Smooth muscle cell (in vitro differentiated cells): ENCODE results near the gene ENPP6. TPM values are rescaled to one million over a fixed set of nuclear protein-coding genes. Genes with fewer than 3 reads are reported as not detected.

Source experiments
- DNase-seq: peaks from one replicate; lab custom pipeline; 2025; ENCODE audit not compliant: unreplicated experiment; lab: John Stamatoyannopoulos, UW
- H2AFZ ChIP-seq: fragments of 200-600 bp; sonication (generic); 2 replicates; pipeline ENCODE4 v1.6.0; 2016; ENCODE audit warnings: antibody characterized with exemption, low read depth, mild to moderate bottlenecking
- H3F3A ChIP-seq: fragments of 200-600 bp; sonication (generic); 2 replicates; pipeline ENCODE4 v1.6.0; 2017; ENCODE audit warnings: antibody characterized with exemption, low read depth
- H3K27ac ChIP-seq: fragments of 200-600 bp; sonication (generic); 2 replicates; pipeline ENCODE4 v1.5.1; 2016; ENCODE audit warnings: low read depth, mild to moderate bottlenecking
- H3K27me3 ChIP-seq: fragments of 200-600 bp; sonication (generic); 2 replicates; pipeline ENCODE4 v1.6.1; 2016; ENCODE audit warnings: low read depth, mild to moderate bottlenecking
- H3K36me3 ChIP-seq: fragments of 200-600 bp; sonication (generic); 2 replicates; pipeline ENCODE4 v1.5.1; 2016; ENCODE audit warnings: low read depth
- H3K4me1 ChIP-seq: fragments of 200-600 bp; sonication (generic); 2 replicates; pipeline ENCODE4 v1.5.1; 2016; ENCODE audit warnings: low read depth
- H3K4me2 ChIP-seq: fragments of 200-600 bp; sonication (generic); 2 replicates; pipeline ENCODE4 v1.6.0; 2016; ENCODE audit warnings: mild to moderate bottlenecking
- H3K4me3 ChIP-seq: fragments of 200-600 bp; sonication (generic); 2 replicates; pipeline ENCODE4 v1.5.1; 2016; ENCODE audit warnings: mild to moderate bottlenecking
- H3K79me2 ChIP-seq: fragments of 200-600 bp; sonication (generic); 2 replicates; pipeline ENCODE4 v1.6.0; 2016; ENCODE audit warnings: low read depth, mild to moderate bottlenecking
- H3K9ac ChIP-seq: fragments of 200-600 bp; sonication (generic); 2 replicates; pipeline ENCODE4 v1.6.0; 2016; ENCODE audit warnings: low read depth
- H3K9me3 ChIP-seq: fragments of 200-600 bp; sonication (generic); replicated peaks from 2 replicates; pipeline ENCODE4 v1.5.1; 2016; ENCODE audit warnings: low read depth
- H4K20me1 ChIP-seq: fragments of 200-600 bp; sonication (generic); 2 replicates; pipeline ENCODE4 v1.6.0; 2016; ENCODE audit warnings: low read depth
- CTCF ChIP-seq: fragments of 200-600 bp; sonication (generic); IDR thresholded peaks from 2 replicates; pipeline ENCODE4 v1.5.1; 2017; ENCODE audit warnings: borderline replicate concordance, mild to moderate bottlenecking, antibody characterized with exemption; ENCODE audit not compliant: insufficient read depth, poor library complexity, severe bottlenecking
- WGBS: methylation state at CpG from one replicate; pipeline ENCODE4 v1.1.7; 2016; ENCODE audit warnings: low lambda C conversion rate; 5-methylcytosine and 5-hydroxymethylcytosine counted together
- polyA plus RNA-seq: library from polyadenylated mRNA; unstranded; fragments of >200 nt; fragmentation: Nextera tagmentation; extraction: Ambion mirVana; gene quantifications from 2 replicates; pipeline ENCODE4 v1.2.1, GENCODE V29; 2016
- total RNA-seq: library from RNA; depleted of rRNA; stranded (reverse); fragments of >200 nt; gene quantifications from 2 replicates; pipeline ENCODE4 v1.2.3, GENCODE V29; 2014

ENPP6 gene
- total and polyA plus RNA-seq, 2 experiments from 2014 or later, result not detected

DNA sequence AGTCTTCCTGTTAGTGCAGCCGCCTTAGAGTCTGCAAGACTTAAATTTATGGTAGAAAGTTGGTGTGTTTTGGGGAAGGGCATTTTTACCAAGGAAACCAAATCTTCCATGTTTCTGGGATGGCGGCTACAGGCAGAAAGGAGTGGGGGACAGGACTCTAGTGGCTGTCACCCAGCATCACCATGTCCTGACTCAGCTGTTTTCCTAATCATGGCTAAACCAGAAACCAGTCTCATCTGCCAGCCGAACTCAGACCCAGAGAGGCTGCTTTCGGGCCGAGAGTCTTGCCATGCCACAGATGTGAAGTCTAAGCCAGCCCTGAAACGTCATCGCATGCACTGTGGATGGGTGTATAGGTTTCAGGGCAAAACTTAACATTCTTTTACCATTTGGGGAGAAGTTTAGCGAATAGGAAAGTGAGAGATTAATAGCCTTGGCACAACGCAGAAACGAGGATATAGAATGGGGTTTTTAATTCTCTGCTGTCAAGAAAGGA, 109.6 kb downstream of the ENPP6 start:
- Histone ChIP-seq H3K9me3 (no peaks in the 10 kb centered on the region), H3K4me1 (peaks cover 7% of the 10 kb centered on the region), H3K27ac (no peak overlapping the region), H3K4me2 (no peak overlapping the region), H2AFZ (no peak overlapping the region), H3K4me3 (no peak overlapping the region), H3K36me3 (no peaks in the 10 kb centered on the region), H4K20me1 (no peaks in the 10 kb centered on the region), H3K9ac (no peak overlapping the region), H3F3A (no peaks in the 10 kb centered on the region), H3K27me3 (peaks cover 5% of the 10 kb centered on the region), H3K79me2 (no peaks in the 10 kb centered on the region)
- WGBS, result 68% methylated on average over 10 of the region's 10 CpGs
- no peak for TF ChIP-seq CTCF
- DNase-seq, result no peak

DNA sequence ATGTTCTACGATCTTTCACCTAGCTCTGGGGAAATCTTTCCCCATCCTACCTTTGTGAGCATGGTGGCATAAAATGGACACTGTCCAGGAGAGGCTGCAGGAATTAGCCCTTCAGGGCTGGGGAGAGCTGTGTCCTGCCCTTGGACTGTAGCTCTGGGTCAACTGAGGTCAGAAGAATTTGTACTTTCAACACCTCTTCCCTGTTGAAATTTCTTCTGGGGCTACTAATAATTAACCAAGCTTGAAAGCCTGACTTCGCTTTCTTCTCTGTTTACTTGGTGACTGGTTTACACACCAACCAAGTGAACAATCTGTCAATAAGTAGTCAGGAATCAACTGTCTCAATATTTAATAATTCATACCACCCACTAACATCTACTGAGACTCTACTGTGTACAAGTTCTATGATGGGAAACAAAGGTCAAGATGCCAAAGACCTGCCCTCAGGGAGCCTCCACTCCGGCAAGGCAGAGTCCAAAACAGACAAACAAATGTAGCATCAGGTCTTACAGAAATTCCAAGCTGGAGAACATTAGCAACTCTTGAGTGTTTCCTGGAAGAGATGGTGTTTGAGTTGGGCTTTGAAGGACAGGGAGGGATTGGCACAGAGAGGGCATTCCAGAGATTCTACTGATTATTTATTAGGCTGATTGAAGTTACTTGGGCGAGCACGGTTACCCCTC, 113.1 kb downstream of the ENPP6 start:
- Histone ChIP-seq H2AFZ (no peak overlapping the region), H3K9ac (no peak overlapping the region), H3K27me3 (no peaks in the 10 kb centered on the region), H4K20me1 (no peaks in the 10 kb centered on the region), H3K36me3 (no peaks in the 10 kb centered on the region), H3K4me3 (no peak overlapping the region), H3F3A (no peaks in the 10 kb centered on the region), H3K4me2 (peak overlapping the region; percentile 14), H3K9me3 (no peaks in the 10 kb centered on the region), H3K79me2 (no peaks in the 10 kb centered on the region), H3K4me1 (peaks cover 8% of the 10 kb centered on the region), H3K27ac (no peak overlapping the region)
- TF ChIP-seq CTCF, result no peak
- no peak for DNase-seq
- 77% methylated on average over 5 of the region's 5 CpGs for WGBS

DNA sequence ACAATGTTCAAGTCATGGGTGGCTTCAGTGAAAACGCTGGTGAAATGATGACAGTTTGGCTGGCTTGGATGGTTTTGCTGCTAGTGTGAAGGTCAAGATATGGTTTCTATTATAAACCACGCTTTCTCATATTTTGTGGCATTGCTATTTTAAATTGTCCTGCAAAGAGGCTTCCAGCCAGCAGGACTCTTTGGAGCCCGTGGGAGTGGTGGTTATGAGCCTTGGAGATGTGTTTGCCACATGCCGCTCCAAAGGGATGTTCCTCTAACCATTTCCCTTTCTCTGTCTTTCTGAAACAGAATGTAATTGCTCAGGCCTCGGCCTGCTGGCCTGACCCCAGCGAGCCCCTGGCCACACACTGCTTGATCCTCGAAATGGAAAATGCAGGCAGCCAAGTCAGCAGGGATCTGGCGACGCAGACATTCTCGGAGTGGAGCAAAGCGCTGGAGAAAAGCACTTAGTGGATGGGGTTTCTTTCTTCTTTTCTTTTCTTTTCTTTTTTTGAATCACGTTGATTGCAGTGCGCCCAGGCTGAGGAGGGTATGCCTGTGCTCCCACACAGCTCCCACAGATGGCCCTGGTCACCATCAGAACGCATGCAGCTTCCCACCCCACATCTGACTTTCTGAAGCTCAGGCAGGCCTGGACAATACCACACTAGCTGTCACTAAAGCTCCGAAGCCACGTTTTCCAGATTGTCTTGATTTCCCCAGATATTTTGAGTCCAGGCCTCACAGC, 114.0 kb downstream of the ENPP6 start:
- Histone ChIP-seq H3K9ac (no peak overlapping the region), H3F3A (no peaks in the 10 kb centered on the region), H3K27me3 (no peaks in the 10 kb centered on the region), H3K79me2 (no peaks in the 10 kb centered on the region), H3K9me3 (no peaks in the 10 kb centered on the region), H3K4me1 (peaks cover 8% of the 10 kb centered on the region), H2AFZ (peak overlapping the region; percentile 30), H3K27ac (peak overlapping the region; percentile 32), H4K20me1 (no peaks in the 10 kb centered on the region), H3K4me3 (no peak overlapping the region), H3K4me2 (peak overlapping the region; percentile 14), H3K36me3 (no peaks in the 10 kb centered on the region)
- no peak for TF ChIP-seq CTCF
- DNase-seq, result no peak
- WGBS, result 25% methylated on average over 14 of the region's 16 CpGs
